Right atrium auricular region (tissue), 2 donors: Measurements from ENCODE around the gene OSTM1. TPM values are rescaled to one million over a fixed set of nuclear protein-coding genes. Genes with fewer than 3 reads are reported as not detected.
A peak's percentile ranks its signal among the peaks of the same experiment; 100 is the strongest.

Experiments
- DNase-seq: peaks from one replicate; pipeline ENCODE4 v3.0.0-alpha.2; 2019; ENCODE audit warnings: low spot score
- H3K27ac ChIP-seq, 2 donors: fragments of 200-600 bp; sonication (generic); 1 replicate in 1 of 2; 2 replicates in 1 of 2; pipeline ENCODE4 v1.5.1; 2016 to 2019
- H3K27me3 ChIP-seq, 2 donors: fragments of 200-600 bp; sonication (generic); one replicate each; pipeline versions ENCODE4 v1.5.1 to v1.6.0; 2017 to 2019
- H3K36me3 ChIP-seq: fragments of 200-600 bp; sonication (generic); one replicate; pipeline ENCODE4 v1.5.1; 2016
- H3K4me1 ChIP-seq, 2 donors: fragments of 200-600 bp; sonication (generic); one replicate each; pipeline versions ENCODE4 v1.5.1 to v1.6.0; 2017 to 2019
- H3K4me3 ChIP-seq, 2 donors: fragments of 200-600 bp; sonication (generic); 1 replicate in 1 of 2; 2 replicates in 1 of 2; pipeline ENCODE4 v1.5.1; 2017 to 2019; ENCODE audit warnings: mild to moderate bottlenecking in 1 of 2, moderate library complexity in 1 of 2
- H3K9me3 ChIP-seq, 2 donors: fragments of 200-600 bp; sonication (generic); one replicate each; pipeline ENCODE4 v1.5.1; 2019
- total RNA-seq, 2 donors: library from RNA; depleted of rRNA; stranded (reverse); fragments of >200 nt; gene quantifications; one replicate each; pipeline ENCODE4 v1.1.0, GENCODE V29; 2016
- TF ChIP-seq, protein P1 (sequence below), 2 donors: fragments of 200-600 bp; sonication (generic); IDR thresholded peaks; one replicate each; pipeline ENCODE4 v1.5.1; 2019; ENCODE audit warnings: antibody characterized with exemption in 2 of 2

Gene OSTM1
- total RNA-seq, 2 donors from 2014 or later = 38.4 to 80.2 TPM

DNA sequence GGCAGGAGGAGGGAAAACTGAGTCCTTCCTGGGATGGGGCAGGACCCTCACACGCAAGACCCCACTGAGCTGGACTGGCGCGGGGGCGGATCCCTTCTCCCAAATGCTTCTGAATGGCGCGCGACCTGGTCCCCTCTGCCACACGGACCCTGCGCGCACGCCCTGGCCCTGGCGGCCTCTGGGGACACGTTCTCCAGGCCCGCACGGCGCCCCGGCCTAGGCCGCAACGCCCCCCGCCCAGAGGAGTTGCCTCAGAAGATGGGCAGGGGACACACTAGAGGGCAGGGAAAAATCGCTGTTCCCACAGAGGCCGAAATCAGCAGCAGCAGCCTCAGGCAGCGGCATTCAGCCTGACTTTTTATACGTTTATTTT, 45.2 kb upstream of the OSTM1 start:
- TF ChIP-seq, protein P1, sequence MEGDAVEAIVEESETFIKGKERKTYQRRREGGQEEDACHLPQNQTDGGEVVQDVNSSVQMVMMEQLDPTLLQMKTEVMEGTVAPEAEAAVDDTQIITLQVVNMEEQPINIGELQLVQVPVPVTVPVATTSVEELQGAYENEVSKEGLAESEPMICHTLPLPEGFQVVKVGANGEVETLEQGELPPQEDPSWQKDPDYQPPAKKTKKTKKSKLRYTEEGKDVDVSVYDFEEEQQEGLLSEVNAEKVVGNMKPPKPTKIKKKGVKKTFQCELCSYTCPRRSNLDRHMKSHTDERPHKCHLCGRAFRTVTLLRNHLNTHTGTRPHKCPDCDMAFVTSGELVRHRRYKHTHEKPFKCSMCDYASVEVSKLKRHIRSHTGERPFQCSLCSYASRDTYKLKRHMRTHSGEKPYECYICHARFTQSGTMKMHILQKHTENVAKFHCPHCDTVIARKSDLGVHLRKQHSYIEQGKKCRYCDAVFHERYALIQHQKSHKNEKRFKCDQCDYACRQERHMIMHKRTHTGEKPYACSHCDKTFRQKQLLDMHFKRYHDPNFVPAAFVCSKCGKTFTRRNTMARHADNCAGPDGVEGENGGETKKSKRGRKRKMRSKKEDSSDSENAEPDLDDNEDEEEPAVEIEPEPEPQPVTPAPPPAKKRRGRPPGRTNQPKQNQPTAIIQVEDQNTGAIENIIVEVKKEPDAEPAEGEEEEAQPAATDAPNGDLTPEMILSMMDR (IDR thresholded peaks at IDR 0.05) = no peak
- H3K9me3 ChIP-seq = no peaks in the 10 kb centered on the region
- H3K27me3 ChIP-seq = peaks cover 33 to 37% of the 10 kb centered on the region in 2 donors
- no peaks in the 10 kb centered on the region for H3K36me3 ChIP-seq
- DNase-seq = no peak
- no peak overlapping the region for H3K4me3 ChIP-seq
- peaks cover 0 to 43% of the 10 kb centered on the region in 2 donors for H3K4me1 ChIP-seq
- H3K27ac ChIP-seq = no peak overlapping the region

DNA sequence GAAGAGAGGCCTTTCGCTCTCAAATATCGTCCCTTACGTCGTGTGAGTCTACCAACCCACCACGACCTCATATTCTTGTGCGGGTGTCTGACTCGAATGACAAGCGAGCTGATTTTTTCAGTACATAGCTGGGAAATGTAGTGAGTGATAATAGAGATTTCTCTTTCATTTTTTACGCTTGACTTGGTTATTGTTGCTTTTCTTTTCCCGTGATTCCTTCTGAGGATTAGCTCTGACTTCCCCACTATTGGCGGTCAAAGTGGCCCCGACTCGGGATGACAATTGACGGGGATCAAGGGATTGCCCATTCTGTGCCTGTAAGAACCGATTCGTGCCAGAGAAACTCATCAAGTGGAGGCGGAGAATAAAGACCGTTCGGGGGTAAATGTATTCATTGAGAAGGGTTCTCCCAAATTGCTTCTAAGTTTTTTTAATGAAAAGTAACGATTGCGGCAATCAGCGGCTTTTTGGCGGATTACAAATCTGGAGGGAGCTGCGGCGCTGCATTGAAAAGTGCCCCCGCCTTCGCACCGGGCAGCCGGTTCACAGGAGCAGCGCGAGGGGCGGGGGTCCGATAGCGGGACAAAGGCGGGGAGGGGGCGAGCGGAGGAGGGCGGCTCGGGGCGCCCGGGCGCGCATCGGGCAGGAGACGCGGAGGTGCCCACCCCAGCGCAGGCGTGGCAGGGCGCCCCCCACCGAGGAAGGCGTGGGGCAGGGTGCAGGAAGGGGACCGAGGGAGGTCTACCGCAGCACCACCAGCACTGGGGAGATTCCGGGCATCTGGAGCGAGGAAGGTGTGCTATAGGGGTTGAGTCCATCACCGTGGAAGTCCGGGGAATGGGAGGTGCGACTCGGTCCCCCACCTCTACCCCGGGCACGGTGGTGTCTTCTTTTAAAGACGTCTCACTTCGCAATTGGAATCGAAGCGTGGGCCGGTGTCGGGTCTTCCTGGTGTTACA, 44.5 kb upstream of the OSTM1 start:
- DNase-seq = no peak
- Histone ChIP-seq H3K36me3 (no peaks in the 10 kb centered on the region), H3K9me3 (no peaks in the 10 kb centered on the region), H3K4me3 (peak overlapping the region in 1 of 2 donors; percentile 59), H3K27me3 (peaks cover 33 to 37% of the 10 kb centered on the region in 2 donors), H3K27ac (no peak overlapping the region), H3K4me1 (peaks cover 0 to 48% of the 10 kb centered on the region in 2 donors)
- TF ChIP-seq, protein P1 (IDR thresholded peaks at IDR 0.05) = no peak

DNA sequence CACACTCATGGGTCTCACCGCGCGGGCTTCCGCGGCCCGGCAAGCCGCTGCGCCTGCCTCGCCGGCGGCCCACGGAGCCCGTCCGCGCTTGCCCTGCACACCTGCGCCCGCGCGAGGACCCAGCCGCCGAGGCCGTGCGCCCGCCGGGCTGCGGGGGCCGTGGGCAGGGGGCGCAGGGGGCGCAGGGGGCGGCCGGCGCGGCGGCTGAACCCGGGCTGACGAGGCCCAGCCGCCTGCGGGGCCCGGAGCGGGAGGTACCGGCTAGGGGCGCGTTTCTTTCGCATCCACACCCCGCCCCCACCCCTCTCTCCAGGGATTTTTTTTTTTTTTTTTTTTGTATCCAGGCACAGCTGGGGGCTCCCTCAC, 43.8 kb upstream of the OSTM1 start:
- Histone ChIP-seq H3K4me3 (peak overlapping the region; percentile 37 to 59), H3K36me3 (no peaks in the 10 kb centered on the region), H3K9me3 (no peaks in the 10 kb centered on the region), H3K4me1 (peaks cover 0 to 56% of the 10 kb centered on the region in 2 donors), H3K27me3 (peaks cover 33 to 37% of the 10 kb centered on the region in 2 donors), H3K27ac (no peak overlapping the region)
- TF ChIP-seq, protein P1 (IDR thresholded peaks at IDR 0.05) = no peak
- no peak for DNase-seq

DNA sequence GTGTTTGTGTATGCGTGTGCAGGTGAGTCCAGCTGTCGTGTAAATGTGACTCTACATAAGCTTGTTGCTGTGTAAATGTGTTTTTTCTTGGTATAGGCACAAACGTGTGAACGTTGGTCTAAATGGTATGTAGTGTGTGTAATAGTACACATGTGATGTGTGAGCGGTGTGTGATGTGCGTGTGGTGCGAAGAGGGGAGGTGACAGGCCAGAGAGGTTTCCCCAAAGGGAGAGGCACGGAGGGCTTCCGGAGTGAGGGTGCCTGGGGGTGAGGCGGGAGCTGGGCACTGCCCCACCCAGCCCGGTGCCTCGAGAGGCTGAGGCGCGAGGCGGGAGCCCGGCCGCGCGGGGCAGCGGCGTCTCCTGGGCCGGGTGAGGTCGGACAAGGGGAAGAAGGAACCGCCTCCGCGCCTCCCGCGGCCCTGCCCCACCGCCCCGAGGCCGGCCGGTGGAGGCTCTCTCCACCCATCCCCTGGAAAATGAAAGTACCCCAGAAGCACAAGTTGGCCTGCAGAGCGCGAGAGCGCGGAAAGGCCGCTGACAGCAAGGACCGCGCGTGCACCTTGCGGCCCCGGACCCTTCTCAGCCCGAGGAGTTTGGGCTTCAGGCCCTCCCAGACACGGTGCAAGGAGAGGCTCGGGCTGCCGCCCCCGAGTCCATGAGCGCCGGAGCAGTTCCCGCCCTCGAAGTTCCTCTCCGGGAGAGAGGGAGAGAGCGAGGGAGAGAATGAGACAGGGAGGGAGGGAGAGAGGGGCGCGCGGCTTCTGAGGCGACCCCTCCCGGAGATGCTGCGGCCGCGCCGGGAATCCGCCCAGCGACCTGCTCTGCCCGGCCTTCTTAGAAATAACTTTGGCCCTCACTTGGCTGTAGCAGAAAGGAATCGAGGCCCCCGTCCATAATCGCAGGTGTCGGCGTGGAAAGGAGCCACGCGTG, 43.2 kb upstream of the OSTM1 start:
- H3K9me3 ChIP-seq = no peaks in the 10 kb centered on the region
- TF ChIP-seq, protein P1 (IDR thresholded peaks at IDR 0.05) = no peak
- peak overlapping the region; percentile 37 to 59 for H3K4me3 ChIP-seq
- peaks cover 0 to 57% of the 10 kb centered on the region in 2 donors for H3K4me1 ChIP-seq
- H3K27me3 ChIP-seq = peaks cover 33 to 37% of the 10 kb centered on the region in 2 donors
- no peaks in the 10 kb centered on the region for H3K36me3 ChIP-seq
- DNase-seq = no peak
- no peak overlapping the region for H3K27ac ChIP-seq

DNA sequence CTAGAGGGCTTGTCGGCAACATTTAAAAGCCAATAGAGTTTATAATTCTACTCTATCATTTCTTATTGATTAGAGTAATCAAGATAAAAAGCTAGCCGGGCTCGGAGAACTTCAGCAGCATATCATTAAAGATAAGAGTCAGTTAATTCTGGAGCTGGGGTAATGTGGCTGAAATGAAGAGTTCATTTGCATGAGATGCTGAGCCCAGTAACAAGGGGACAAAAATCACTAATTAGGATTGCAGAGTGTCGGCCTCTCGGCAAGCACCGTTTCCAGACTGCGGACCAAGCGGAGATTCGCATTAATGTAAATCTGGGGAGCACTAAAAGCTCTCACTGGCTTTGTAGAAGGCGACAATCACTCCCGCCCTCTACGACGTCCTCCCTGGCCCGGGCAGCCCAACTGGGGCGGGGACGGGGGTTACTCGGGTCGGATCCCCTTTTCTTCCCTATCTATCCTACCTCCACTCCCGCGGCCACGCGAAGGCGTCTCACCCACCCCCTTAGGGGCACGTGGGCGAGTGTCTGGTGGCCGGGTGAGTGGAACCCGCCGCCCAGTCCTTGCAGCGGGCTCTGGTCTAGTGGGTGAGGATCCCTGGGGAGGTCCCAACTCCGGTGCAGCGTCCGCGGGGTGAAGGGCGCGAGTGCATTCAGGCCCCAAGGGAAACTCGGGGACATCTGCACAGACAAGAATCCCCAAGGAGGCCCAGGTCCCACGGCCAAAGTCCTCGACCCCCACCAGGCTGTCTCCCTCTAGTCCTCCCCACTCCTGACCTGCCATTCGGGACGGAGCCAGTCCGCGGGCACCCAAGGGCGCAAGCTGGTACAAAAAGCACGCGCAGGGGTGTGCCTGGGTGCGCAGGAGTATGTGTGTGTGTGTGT, 42.2 kb upstream of the OSTM1 start:
- H3K4me1 ChIP-seq = peaks cover 0 to 57% of the 10 kb centered on the region in 2 donors
- H3K27me3 ChIP-seq = peaks cover 33 to 37% of the 10 kb centered on the region in 2 donors
- no peak for DNase-seq
- no peaks in the 10 kb centered on the region for H3K36me3 ChIP-seq
- H3K27ac ChIP-seq = no peak overlapping the region
- TF ChIP-seq, protein P1 (IDR thresholded peaks at IDR 0.05) = no peak
- H3K4me3 ChIP-seq = peak overlapping the region in 1 of 2 donors; percentile 59
- H3K9me3 ChIP-seq = no peaks in the 10 kb centered on the region
